ACHN (cell line): ENCODE results near the gene ERBB4.

Source experiments
- DNase-seq: peaks from one replicate; pipeline ENCODE4 v3.0.0-alpha.2; 2015
- in situ Hi-C: cut with HindIII; loops from 2 replicates; pipeline ENCODE4 v1.10.0; 2017; ENCODE audit warnings: low sequenced_read_pairs, low pct_ligation_motif_present, low pct_unique_long_range_greater_than_20kb

Gene ERBB4

GRCh38 chr2:212454149-212454548 lies 84.5 kb downstream of the ERBB4 start:
- in situ Hi-C loops, result no loop called here
- no peak for DNase-seq

GRCh38 chr2:212451786-212452231 lies 86.8 kb downstream of the ERBB4 start:
- peak; percentile 86 for DNase-seq
- in situ Hi-C loops, result no loop called here

GRCh38 chr2:212448698-212449097 lies 89.9 kb downstream of the ERBB4 start:
- in situ Hi-C loops, result no loop called here
- peak; percentile 32 for DNase-seq

GRCh38 chr2:212441821-212442220 lies 96.8 kb downstream of the ERBB4 start:
- in situ Hi-C loops, result no loop called here
- DNase-seq, result no peak

- no peak for DNase-seq
- in situ Hi-C loops, result no loop called here
Observed at GRCh38 chr2:212441141-212441540, 97.5 kb downstream of the ERBB4 start.

GRCh38 chr2:212428681-212429478 lies 109.7 kb downstream of the ERBB4 start:
- in situ Hi-C loops, result no loop called here
- no peak for DNase-seq

- in situ Hi-C loops, result no loop called here
- DNase-seq, result no peak
Observed at GRCh38 chr2:212427638-212428037, 111.0 kb downstream of the ERBB4 start.

GRCh38 chr2:212426637-212427412 lies 111.8 kb downstream of the ERBB4 start:
- DNase-seq, result no peak
- in situ Hi-C loops, result no loop called here

GRCh38 chr2:212424082-212424481 lies 114.5 kb downstream of the ERBB4 start:
- peak; percentile 3 for DNase-seq
- in situ Hi-C loops, result no loop called here

GRCh38 chr2:212423089-212423488 lies 115.5 kb downstream of the ERBB4 start:
- in situ Hi-C loops, result no loop called here
- DNase-seq, result no peak

- in situ Hi-C loops, result no loop called here
Observed at GRCh38 chr2:212421556-212422334, 116.9 kb downstream of the ERBB4 start.

GRCh38 chr2:212416086-212416485 lies 122.5 kb downstream of the ERBB4 start:
- DNase-seq, result no peak
- in situ Hi-C loops, result no loop called here

More at GRCh38 chr2:212421556-212422334, 116.9 kb downstream of the ERBB4 start:
- no peak for DNase-seq

GRCh38 chr2:212414767-212415211 lies 123.8 kb downstream of the ERBB4 start:
- no peak for DNase-seq
- in situ Hi-C loops, result no loop called here

GRCh38 chr2:212409560-212409959 lies 129.0 kb downstream of the ERBB4 start:
- in situ Hi-C loops, result no loop called here
- DNase-seq, result no peak

GRCh38 chr2:212408524-212408923 lies 130.1 kb downstream of the ERBB4 start:
- in situ Hi-C loops, result no loop called here

GRCh38 chr2:212406716-212407115 lies 131.9 kb downstream of the ERBB4 start:
- in situ Hi-C loops, result no loop called here
- no peak for DNase-seq

More at GRCh38 chr2:212408524-212408923, 130.1 kb downstream of the ERBB4 start:
- DNase-seq, result no peak

- in situ Hi-C loops, result no loop called here
- peak; percentile 50 for DNase-seq
Observed at GRCh38 chr2:212402316-212402715, 136.3 kb downstream of the ERBB4 start.

- DNase-seq, result no peak
- in situ Hi-C loops, result no loop called here
Observed at GRCh38 chr2:212398316-212398715, 140.3 kb downstream of the ERBB4 start.

GRCh38 chr2:212392544-212392943 lies 146.1 kb downstream of the ERBB4 start:
- in situ Hi-C loops, result no loop called here
- no peak for DNase-seq
